Suprapubic skin (tissue), 4 donors: ENCODE data around the gene SLC44A2. TPM values are rescaled to one million over a fixed set of nuclear protein-coding genes. Genes with fewer than 3 reads are reported as not detected.

Experiments
- DNase-seq, 2 donors: peaks; one replicate each; pipeline ENCODE4 v3.0.0-alpha.2; 2019; ENCODE audit warnings: low spot score in 2 of 2
- H3K27ac ChIP-seq: fragments of 200-600 bp; sonication (generic); one replicate; pipeline ENCODE4 v1.5.1; 2019
- H3K27me3 ChIP-seq: fragments of 200-600 bp; sonication (generic); one replicate; pipeline ENCODE4 v1.5.1; 2019
- H3K36me3 ChIP-seq: fragments of 200-600 bp; sonication (generic); one replicate; pipeline ENCODE4 v1.5.1; 2019
- H3K4me1 ChIP-seq: fragments of 200-600 bp; sonication (generic); one replicate; pipeline ENCODE4 v1.5.1; 2019
- H3K4me3 ChIP-seq: fragments of 200-600 bp; sonication (generic); one replicate; pipeline ENCODE4 v1.5.1; 2019; ENCODE audit warnings: mild to moderate bottlenecking
- H3K9me3 ChIP-seq: fragments of 200-600 bp; sonication (generic); one replicate; pipeline ENCODE4 v1.5.1; 2019
- CTCF ChIP-seq, 2 donors: fragments of 200-600 bp in 1 of 2; fragments of 450-650 bp in 1 of 2; sonication (generic) in 1 of 2; IDR thresholded peaks; one replicate each; pipeline ENCODE4 v1.5.1; 2016 to 2019; ENCODE audit warnings: antibody characterized with exemption in 2 of 2, mild to moderate bottlenecking in 1 of 2, moderate library complexity in 1 of 2
- EP300 ChIP-seq: sonication (generic); formaldehyde crosslinking; IDR thresholded peaks from one replicate; pipeline ENCODE4 v1.6.1; 2017; ENCODE audit warnings: antibody characterized with exemption
- POLR2A ChIP-seq, 2 donors: fragments of 450-650 bp; IDR thresholded peaks; one replicate each; pipeline ENCODE4 v1.6.1; 2017; ENCODE audit warnings: antibody characterized with exemption in 2 of 2, mild to moderate bottlenecking in 2 of 2, moderate library complexity in 2 of 2
- POLR2AphosphoS5 ChIP-seq, 3 donors: sonication (generic); formaldehyde crosslinking; IDR thresholded peaks; one replicate each; pipeline ENCODE4 v1.6.1; 2017; ENCODE audit warnings: antibody characterized with exemption in 3 of 3
- WGBS: methylation state at CpG from one replicate; pipeline ENCODE4 v1.1.5; 2018; 5-methylcytosine and 5-hydroxymethylcytosine counted together
- total RNA-seq, 4 donors: library from RNA; depleted of rRNA; stranded (reverse); fragments of >200 nt; gene quantifications; one replicate each; pipeline ENCODE4 v1.1.0, GENCODE V29; 2016

Gene SLC44A2
- total RNA-seq, 4 donors from 2014 or later, result 59.1 to 108 (median 94.5) TPM

- 87% methylated on average over 7 of the region's 7 CpGs for WGBS
- H3K36me3 ChIP-seq, result peaks cover 94% of the 10 kb centered on the region
- TF ChIP-seq POLR2A (IDR thresholded peaks at IDR 0.05), result no peak
- no peak for TF ChIP-seq POLR2AphosphoS5 (IDR thresholded peaks at IDR 0.05)
- TF ChIP-seq CTCF (IDR thresholded peaks at IDR 0.05), result no peak
- TF ChIP-seq EP300, result no peak
Observed at GRCh38 chr19:10634430-10634829, 9.1 kb downstream of the SLC44A2 start.

GRCh38 chr19:10634963-10635362, 9.6 kb downstream of the SLC44A2 start:
- H3K4me1 ChIP-seq, result peaks cover 6% of the 10 kb centered on the region
- no peak overlapping the region for H3K27ac ChIP-seq
- 80% methylated on average over 6 of the region's 6 CpGs for WGBS
- peaks cover 94% of the 10 kb centered on the region for H3K36me3 ChIP-seq
- no peaks in the 10 kb centered on the region for H3K9me3 ChIP-seq
- DNase-seq, result no peak
- H3K4me3 ChIP-seq, result no peak overlapping the region
- no peaks in the 10 kb centered on the region for H3K27me3 ChIP-seq
- no peak for TF ChIP-seq POLR2AphosphoS5 (IDR thresholded peaks at IDR 0.05)
- no peak for TF ChIP-seq EP300
- no peak for TF ChIP-seq POLR2A (IDR thresholded peaks at IDR 0.05)
- no peak for TF ChIP-seq CTCF (IDR thresholded peaks at IDR 0.05)

More at GRCh38 chr19:10634430-10634829, 9.1 kb downstream of the SLC44A2 start:
- no peak for DNase-seq
- Histone ChIP-seq H3K4me3 (no peak overlapping the region), H3K27me3 (no peaks in the 10 kb centered on the region), H3K4me1 (peaks cover 6% of the 10 kb centered on the region), H3K27ac (no peak overlapping the region), H3K9me3 (no peaks in the 10 kb centered on the region)

GRCh38 chr19:10636304-10636972, 11.1 kb downstream of the SLC44A2 start:
- TF ChIP-seq POLR2AphosphoS5 (IDR thresholded peaks at IDR 0.05) (no peak), EP300 (no peak), POLR2A (IDR thresholded peaks at IDR 0.05) (no peak), CTCF (IDR thresholded peaks at IDR 0.05) (no peak)
- no peak for DNase-seq

GRCh38 chr19:10637894-10638293, 12.5 kb downstream of the SLC44A2 start:
- Histone ChIP-seq H3K27me3 (no peaks in the 10 kb centered on the region), H3K36me3 (peaks cover 92% of the 10 kb centered on the region), H3K4me1 (peaks cover 9% of the 10 kb centered on the region), H3K4me3 (no peak overlapping the region), H3K27ac (no peak overlapping the region), H3K9me3 (no peaks in the 10 kb centered on the region)
- WGBS, result 78% methylated on average over 8 of the region's 8 CpGs
- no peak for DNase-seq
- TF ChIP-seq EP300, result no peak

More at GRCh38 chr19:10636304-10636972, 11.1 kb downstream of the SLC44A2 start:
- H3K4me3 ChIP-seq, result no peak overlapping the region
- no peaks in the 10 kb centered on the region for H3K27me3 ChIP-seq
- 83% methylated on average over 35 of the region's 37 CpGs for WGBS
- peaks cover 94% of the 10 kb centered on the region for H3K36me3 ChIP-seq
- H3K9me3 ChIP-seq, result no peaks in the 10 kb centered on the region
- no peak overlapping the region for H3K27ac ChIP-seq
- H3K4me1 ChIP-seq, result peaks cover 6% of the 10 kb centered on the region

- Histone ChIP-seq H3K4me3 (no peak overlapping the region), H3K36me3 (peaks cover 83% of the 10 kb centered on the region), H3K27ac (no peak overlapping the region), H3K27me3 (no peaks in the 10 kb centered on the region), H3K9me3 (no peaks in the 10 kb centered on the region), H3K4me1 (peaks cover 26% of the 10 kb centered on the region)
- DNase-seq, result no peak
- WGBS, result 87% methylated on average over 8 of the region's 8 CpGs
- TF ChIP-seq POLR2AphosphoS5 (IDR thresholded peaks at IDR 0.05) (no peak), POLR2A (IDR thresholded peaks at IDR 0.05) (no peak), CTCF (IDR thresholded peaks at IDR 0.05) (no peak), EP300 (no peak)
Observed at GRCh38 chr19:10639836-10640235, 14.5 kb downstream of the SLC44A2 start.

- H3K9me3 ChIP-seq, result no peaks in the 10 kb centered on the region
- peaks cover 23% of the 10 kb centered on the region for H3K4me1 ChIP-seq
- 75% methylated on average over 2 of the region's 2 CpGs for WGBS
- DNase-seq, result no peak
- no peak overlapping the region for H3K27ac ChIP-seq
- H3K27me3 ChIP-seq, result no peaks in the 10 kb centered on the region
- TF ChIP-seq POLR2A (IDR thresholded peaks at IDR 0.05), result no peak
- no peak overlapping the region for H3K4me3 ChIP-seq
- H3K36me3 ChIP-seq, result peaks cover 78% of the 10 kb centered on the region
Observed at GRCh38 chr19:10640361-10640760, 15.0 kb downstream of the SLC44A2 start.
